GM21390 (cell line): ENCODE data around the gene UGGT2.
"Not testable (repeated sequence)": the region's sequence is repeated elsewhere in the genome, so short reads cannot be mapped to it uniquely, and the experiment has no call there.

Experiments
- ATAC-seq: cut with Tn5 transposase; IDR thresholded peaks from one replicate; pipeline ENCODE4 v1.9.1; 2021; ENCODE audit not compliant: unreplicated experiment

The UGGT2 gene

GRCh38 chr13:96051946-96052345, 1.3 kb downstream of the UGGT2 start:
- ATAC-seq, result not testable (repeated sequence)

- not testable (repeated sequence) for ATAC-seq
These were observed 1.7 kb downstream of the UGGT2 start for GRCh38 chr13:96051491-96051890.

GRCh38 chr13:96050955-96051354, 2.2 kb downstream of the UGGT2 start:
- not testable (repeated sequence) for ATAC-seq

- ATAC-seq, result not testable (repeated sequence)
These were observed 6.6 kb downstream of the UGGT2 start for GRCh38 chr13:96046449-96047126.

- ATAC-seq, result no peak
These were observed 9.0 kb downstream of the UGGT2 start for GRCh38 chr13:96044238-96044637.

- ATAC-seq, result no peak
These were observed 11.7 kb downstream of the UGGT2 start for GRCh38 chr13:96041326-96042110.

- ATAC-seq, result no peak
These were observed 16.7 kb downstream of the UGGT2 start for GRCh38 chr13:96036515-96036914.

GRCh38 chr13:96034662-96035061, 18.5 kb downstream of the UGGT2 start:
- ATAC-seq, result no peak

GRCh38 chr13:96033220-96034015, 19.8 kb downstream of the UGGT2 start:
- no peak for ATAC-seq

- ATAC-seq, result no peak
These were observed 20.5 kb downstream of the UGGT2 start for GRCh38 chr13:96032717-96033116.

- ATAC-seq, result no peak
These were observed 24.2 kb downstream of the UGGT2 start for GRCh38 chr13:96029002-96029401.

GRCh38 chr13:96027496-96027895, 25.7 kb downstream of the UGGT2 start:
- ATAC-seq, result no peak

GRCh38 chr13:96025283-96025682, 27.9 kb downstream of the UGGT2 start:
- ATAC-seq, result no peak

- ATAC-seq, result no peak
These were observed 32.3 kb downstream of the UGGT2 start for GRCh38 chr13:96020931-96021330.

GRCh38 chr13:96020155-96020575, 33.0 kb downstream of the UGGT2 start:
- peak; percentile 94 for ATAC-seq

GRCh38 chr13:96018135-96018534, 35.1 kb downstream of the UGGT2 start:
- no peak for ATAC-seq

- no peak for ATAC-seq
These were observed 41.8 kb downstream of the UGGT2 start for GRCh38 chr13:96011291-96011872.

- ATAC-seq, result no peak
These were observed 49.9 kb downstream of the UGGT2 start for GRCh38 chr13:96003304-96003703.

- no peak for ATAC-seq
These were observed 50.7 kb downstream of the UGGT2 start for GRCh38 chr13:96002322-96003131.

GRCh38 chr13:96000069-96000468, 53.1 kb downstream of the UGGT2 start:
- ATAC-seq, result no peak
